Right kidney (tissue), 1 donor: ENCODE results near the gene CEP350.
"Not testable (repeated sequence)": the region's sequence is repeated elsewhere in the genome, so short reads cannot be mapped to it uniquely, and the experiment has no call there.

ENCODE experiments used
- DNase-seq: peaks from one replicate; pipeline ENCODE4 v3.0.0-alpha.2; 2016

CEP350 gene

GRCh38 chr1:179950651-179951050 lies 4.0 kb upstream of the CEP350 start:
- DNase-seq: no peak

DNA sequence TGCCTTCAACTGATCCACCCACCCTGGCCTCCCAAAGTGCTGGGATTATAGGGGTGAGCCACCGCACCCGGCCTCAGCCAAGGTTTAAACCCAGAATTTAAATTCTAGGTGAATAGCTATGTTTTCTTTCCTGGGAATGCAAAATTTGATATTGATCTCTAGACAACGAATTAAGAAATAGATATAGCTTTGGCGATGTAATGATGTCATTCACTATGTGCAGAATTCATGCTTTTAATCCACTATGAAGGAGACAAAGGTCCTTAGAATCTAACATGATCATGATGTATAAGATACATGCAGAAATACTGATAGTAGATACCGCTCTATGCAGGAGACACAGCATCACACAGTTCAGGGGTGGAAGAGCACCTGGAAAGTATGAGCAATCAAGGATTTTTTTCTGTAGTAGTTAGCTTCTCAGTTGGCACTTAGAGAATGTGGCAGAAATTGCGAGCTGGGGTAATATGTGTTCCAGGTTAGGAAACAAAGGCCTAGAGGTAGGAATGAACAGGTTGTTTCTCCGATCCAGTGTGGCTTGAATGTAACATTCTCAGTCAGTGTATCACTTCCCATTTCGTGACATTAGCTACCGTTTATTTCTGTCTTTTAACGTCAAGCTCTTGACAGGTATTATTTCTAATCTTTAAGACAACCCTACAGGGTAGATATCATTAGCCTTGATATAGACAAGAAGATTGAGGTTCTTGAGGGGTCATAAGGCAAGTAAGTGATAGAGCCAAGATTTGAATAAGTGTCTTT lies 3.0 kb upstream of the CEP350 start:
- no peak for DNase-seq

DNA sequence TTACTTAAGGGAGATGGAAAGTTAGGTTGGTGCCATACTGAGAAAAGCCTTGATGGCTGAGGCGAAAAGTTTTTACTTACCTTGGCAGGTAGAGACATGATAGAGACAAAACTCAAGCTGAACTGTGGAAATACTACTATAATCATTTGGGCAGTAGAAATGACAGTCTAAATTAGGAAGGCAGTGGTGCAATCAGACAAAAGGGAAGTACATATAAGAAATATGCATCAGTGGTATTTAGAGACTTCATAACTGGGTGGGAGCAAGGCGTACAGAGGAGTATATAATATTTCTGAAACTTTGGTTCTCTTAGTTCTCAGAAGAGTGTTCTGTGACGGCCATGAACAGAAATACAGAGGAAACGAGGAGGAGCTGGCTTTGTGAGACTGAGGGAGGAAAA lies 2.4 kb upstream of the CEP350 start:
- no peak for DNase-seq

- no peak for DNase-seq
Measured at GRCh38 chr1:179953974-179954492, 577 bp upstream of the CEP350 start.

DNA sequence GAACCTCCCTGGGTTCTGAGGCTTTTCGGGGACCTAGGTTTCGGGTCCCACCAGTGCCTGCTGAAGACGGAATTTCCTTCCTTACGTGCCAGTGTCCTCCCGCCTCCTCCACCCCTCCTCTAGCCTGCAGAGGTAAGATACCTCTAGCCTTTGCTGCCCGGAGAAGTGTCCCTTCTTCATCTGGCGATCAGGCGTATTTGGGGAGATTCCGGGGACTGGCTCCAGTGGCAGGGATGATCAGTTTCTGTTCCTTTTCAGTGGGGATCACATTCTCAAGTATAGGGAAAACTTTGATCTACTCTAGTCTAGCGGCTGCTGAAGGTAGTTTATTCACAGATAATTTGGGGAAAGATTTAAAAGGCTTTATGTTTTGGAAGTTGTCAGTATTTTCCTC lies 674 bp downstream of the CEP350 start:
- no peak for DNase-seq

DNA sequence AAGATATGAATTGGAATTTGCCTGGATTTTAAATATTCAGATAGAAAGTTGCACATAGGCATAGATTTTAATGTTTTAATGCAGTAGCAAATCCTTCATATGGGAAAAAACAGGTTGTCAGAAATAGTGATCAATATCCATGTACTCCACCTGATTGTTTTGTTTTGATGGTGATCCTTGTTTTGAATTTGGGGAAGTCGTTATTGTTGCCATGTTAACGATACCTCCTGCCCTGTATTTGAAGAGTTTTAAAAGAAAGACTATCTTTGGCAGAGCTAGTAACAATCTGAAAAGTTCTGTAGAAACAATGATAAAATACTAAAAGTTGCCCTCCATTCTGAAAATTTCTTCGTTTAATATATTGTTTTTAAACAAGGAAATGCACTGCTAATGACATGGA lies 1.1 kb downstream of the CEP350 start:
- DNase-seq: no peak

GRCh38 chr1:179958359-179958758 lies 3.7 kb downstream of the CEP350 start:
- DNase-seq: no peak

DNA sequence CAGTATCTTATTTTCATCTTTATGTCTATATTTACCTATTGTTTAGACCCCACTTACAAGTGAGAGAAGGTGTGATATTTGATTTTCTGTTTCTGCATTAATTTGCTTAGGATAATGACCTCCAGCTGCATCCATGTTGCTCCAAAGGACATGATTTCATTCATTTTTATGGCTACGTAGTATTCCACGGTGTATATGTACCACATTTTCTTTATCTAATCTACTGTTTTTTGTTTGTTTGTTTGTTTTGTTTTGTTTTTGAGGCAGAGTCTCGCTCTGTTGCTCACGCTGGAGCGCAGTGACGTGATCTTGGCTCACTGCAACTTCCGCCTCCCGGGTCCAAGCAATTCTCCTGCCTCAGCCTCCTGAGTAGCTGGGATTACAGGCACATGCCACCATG lies 7.6 kb downstream of the CEP350 start:
- not testable (repeated sequence) for DNase-seq

GRCh38 chr1:179966551-179966950 lies 11.9 kb downstream of the CEP350 start:
- DNase-seq: no peak

DNA sequence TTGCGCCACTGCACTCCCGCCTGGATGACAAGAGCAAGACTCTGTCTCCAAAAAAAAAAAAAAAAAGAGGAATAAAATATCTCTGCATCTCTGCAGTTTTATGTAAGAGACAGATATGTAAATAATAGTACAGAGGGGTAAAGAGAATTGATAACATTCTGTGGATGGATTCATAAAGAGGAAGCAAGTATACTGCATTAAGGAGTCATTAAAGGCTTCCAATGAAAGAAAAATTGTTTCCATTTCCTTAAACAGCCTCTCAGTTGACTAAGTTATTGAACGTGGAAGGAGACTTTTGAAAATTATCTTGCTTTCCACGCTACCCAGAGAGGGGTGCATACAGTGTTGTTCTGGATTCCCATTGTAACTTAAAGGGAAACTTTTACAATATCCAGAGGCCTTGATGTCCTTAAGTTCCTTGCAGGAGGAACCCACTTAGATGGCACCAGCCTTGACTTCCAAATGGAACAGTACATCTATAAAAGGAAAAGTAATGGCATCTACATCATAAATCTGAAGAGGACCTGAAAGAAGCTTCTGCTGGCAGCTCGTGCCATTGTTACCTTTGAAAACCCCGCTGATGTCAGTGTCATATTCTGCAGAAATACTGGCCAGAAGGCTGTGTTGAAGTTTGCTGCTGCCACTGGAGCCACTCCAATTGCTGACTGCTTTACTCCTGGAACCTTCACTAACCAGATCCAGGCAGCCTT lies 13.8 kb downstream of the CEP350 start:
- no peak for DNase-seq

DNA sequence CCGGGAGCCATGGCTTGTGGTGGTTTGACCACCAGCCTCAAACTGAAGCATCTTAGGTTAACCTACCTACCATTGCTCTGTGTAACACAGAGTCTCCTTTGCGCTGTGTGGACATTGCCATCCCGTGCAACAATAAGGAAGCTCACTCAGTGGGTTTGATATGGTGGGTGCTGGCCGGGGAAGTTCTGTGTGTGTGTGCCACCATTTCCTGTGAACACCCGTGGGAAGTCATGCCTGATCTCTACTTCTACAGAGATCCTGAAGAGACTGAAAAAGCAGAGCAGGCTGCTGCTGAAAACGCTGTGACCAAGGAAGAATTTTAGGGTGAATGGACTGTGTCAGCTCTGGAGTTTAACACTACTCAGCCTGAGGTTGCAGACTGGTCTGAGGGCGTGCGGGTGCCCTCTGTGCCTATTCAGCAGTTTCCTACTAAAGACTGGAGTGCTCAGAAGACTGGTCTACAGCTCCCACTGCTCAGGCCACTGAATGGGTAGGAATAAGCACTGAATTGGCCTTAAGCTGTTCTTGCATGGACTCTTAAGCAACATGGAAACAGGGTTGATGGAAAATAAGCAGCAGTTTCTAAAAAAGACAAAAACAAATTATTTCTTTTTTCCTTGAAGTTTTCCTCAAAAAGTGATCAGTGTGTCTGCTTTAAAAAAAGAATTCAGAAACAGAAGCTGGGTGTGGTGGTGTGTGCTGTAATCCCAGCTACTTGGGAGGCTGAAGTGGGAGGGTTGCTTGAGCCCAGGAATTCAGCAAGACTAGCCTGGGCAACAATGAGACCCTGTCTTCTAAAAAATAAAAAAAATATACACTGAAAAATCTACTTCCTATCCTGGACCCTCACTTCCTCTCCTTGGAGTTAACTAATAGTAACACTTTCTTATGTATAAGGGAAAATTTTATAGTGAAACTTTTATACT lies 14.6 kb downstream of the CEP350 start:
- no peak for DNase-seq

DNA sequence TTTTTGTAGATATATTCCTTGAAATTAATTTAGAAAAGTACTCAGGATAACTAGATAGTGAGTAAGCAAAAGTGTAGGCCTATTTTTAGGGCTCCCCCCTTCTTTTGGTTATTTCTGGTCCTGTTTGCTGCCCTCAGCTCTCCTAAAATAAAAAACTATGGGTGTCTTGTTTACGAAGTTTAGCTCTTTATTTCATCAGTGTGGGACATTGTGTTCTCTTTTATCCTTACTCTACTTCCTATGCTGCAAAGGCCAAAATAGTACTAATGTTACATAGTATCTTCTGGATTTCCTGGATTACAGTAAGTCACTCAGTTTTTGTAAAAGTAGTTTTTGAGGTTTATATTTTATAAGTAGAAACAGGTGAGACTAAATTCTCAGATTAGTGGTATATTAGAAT lies 15.4 kb downstream of the CEP350 start:
- no peak for DNase-seq

DNA sequence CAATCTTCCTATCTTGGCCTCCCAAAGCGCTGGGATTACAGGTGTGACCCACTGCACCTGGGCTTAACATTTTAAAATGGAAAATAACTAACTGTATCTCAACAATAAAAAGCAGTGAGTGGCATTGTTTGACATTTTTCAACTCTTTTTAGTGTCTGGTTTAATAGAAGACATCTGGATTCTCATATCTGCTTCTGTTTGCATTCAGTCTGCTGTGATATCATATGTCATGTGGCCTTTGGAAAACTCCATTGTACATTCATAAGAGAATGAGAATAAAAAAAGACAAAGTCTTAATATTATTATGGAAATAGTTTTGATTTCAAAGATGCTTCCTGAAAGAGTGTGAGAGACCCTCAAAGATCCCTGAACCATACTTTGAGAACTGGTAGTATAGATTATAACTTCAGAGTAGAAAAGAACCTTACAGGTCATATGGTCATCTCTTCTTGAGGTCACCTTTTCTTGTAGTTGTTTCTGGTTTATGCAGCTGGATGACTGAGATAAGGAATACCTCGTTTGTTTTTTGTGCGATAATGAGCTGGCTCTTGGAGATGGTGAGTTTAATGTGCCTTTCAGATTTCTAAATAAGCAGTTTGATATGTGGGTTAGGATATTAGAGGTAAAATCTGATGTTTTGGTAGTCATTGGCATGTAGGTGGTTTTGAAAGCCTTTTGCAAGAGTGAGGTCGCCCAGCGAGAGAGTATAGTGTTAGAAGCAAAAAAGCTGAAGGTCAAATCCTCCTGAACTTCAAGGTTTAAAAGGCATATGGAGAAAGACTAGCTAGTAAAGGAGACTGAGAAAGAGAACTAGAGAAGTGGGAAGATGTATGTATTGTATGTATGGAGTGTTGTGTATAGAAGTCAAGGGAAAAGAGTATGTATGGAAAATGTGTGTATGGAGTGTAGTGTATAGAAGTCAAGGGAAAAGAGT lies 17.2 kb downstream of the CEP350 start:
- DNase-seq: no peak

DNA sequence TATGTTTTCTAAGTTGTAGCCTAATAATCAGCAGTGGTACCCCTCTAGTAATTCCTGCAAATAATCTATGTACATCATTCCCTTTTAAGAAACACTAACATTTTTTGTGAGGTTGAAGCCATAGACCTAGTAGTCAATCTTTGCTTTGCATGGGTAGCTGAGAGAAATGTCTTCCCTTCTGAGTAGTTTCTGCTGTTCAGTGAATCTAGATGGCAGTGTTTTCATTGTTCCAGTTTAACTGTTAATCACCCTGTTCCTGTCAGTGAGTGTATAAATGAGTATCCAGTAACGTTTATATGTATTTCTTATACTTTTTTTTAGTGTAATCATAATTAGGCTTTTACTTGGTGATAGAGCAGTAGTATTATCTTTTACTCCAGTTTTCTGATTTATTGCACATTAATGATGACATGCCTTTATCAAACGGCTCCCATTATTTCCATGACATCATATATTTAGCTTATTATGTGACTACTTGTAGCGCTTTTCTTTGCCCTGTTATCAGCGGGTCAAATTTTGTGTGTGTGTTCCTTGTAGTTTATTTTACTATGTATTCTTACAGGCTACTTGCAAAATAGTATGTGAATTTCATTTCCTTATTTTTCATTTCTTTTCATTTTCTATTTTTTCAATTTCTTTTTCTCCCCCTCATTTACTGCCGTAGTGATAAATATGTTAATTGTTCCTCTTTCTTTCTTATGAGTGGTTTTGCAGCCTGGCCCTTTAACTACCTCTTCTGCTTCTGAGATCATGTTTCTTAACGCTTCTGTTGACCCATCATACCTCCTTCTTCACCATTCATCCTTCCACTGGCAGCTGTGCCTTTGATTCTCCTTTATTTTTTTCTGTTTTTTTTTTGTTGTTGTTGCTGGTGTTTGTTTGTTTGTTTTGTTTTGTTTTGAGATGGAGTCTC lies 18.8 kb downstream of the CEP350 start:
- no peak for DNase-seq

DNA sequence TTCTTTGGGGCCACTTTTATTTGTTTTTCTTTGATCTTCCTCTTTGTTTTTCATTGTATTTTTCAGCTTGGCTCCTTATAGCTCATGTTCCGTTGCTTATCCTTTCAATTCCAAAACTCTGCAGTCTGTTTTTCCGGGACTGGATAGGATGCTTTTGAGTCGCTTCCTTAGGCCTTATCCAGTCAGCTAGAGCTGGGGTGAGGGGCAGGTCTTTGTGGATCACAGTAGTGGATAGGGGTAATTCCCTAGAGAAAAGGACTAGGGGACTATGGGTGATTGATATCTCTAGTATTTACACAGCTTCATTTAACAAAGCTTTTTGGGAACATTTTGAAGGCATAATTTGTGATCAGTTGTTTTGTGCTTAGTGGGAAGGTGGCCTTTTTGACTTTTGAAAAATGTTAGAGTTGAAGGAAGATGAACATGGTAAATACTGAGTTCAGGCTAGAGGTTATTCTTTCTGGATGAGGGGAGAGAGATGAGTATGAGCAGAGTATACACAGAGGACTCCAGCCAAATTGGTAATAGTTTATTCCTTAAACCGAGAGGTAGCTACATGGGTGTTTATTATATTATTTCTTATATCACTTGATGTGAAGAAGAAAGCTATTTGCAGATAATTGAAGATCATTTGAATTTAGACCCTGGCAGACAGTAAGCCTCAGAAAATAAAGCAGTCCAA lies 22.5 kb downstream of the CEP350 start:
- no peak for DNase-seq

DNA sequence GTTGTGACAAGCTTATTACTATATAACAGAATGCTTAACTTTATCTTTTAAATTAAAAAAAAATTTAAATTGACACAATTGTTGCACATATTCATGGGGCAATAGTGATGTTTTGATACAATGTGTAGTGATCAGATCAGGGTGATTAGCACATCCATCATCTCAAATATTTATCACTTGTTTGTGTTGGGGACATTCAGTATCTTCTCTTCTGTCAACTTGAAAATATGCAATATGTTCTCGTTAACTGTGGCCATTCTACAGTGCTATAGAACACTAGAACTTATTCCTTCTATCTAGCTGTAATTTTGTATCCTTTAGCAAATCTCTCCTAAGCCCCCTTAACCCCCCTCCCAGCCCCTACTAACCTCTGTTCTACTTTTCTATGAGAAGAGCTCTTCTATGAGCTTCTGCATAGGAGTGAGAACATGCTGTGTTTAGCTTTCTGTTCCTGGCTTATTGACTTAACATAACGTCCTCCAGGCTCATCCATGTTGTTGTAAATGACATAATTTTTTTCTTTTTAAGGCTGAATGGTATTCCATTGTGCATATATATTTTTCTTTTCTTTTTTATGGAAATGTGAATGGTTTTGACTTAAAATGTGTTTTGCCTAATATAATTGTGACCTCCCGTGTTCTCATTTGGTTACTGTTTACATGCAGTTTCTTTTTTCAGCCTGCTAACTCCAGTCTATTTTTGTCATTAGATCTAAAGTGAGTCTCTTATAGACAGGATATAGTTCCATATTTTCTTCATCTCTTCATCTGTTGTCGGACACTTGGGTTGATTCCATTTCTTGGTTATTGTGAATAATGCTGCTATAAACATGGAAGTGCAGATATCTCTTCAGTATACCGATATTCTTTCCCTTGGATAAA lies 23.8 kb downstream of the CEP350 start:
- no peak for DNase-seq

DNA sequence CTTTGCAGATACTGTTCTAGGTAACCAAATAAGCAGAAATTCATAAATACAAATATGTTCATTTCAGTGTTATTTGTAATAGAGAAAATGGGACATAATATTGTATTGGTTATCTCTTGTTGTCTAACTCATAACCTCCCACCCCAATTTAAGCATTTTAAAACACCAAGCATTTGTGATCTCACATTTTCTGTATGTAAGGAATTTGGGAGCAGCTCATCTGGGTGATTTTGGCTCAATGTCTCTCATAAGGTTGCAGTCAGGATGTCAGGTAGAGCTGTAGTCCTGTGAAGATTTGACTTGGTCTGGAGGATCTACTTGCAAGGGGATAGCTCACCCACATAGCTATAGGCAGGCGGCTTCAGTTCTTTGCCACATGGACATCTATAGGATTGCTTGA lies 29.5 kb downstream of the CEP350 start:
- DNase-seq: no peak

- DNase-seq: no peak
Measured at GRCh38 chr1:179984942-179985341, 30.3 kb downstream of the CEP350 start.

DNA sequence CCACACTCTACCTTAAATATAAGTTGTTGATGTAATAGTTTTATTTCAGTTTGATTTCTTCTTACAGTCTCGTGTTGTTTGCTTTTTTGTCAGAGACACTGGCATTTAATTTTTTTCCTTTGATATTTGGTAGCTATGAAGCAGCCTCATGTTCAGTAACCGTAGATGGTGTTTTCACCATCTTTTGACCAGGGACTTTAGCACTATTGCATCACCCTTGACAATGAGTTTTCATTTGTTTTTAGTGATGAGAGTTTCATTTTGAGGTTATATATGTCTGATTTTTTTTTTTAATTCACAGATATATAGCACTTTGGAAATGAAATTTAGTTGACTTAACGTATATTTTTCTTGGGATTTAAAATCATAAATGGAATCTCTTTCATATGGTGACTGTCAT lies 36.2 kb downstream of the CEP350 start:
- no peak for DNase-seq
